HepG2 (cell line): ENCODE results near the gene GIPC1. TPM values are rescaled to one million over a fixed set of nuclear protein-coding genes. Genes with fewer than 3 reads are reported as not detected.
A peak's percentile ranks its signal among the peaks of the same experiment; 100 is the strongest.

Experiments
- AGO1 ChIP-seq: fragments of 200-400 bp; formaldehyde crosslinking; IDR thresholded peaks from 2 replicates; pipeline ENCODE4 v1.6.1; 2017; ENCODE audit warnings: mild to moderate bottlenecking, low read depth, low read length, moderate library complexity; ENCODE audit not compliant: poor library complexity, severe bottlenecking
- FOSL2 ChIP-seq: sonication (generic); formaldehyde crosslinking; IDR thresholded peaks from 2 replicates; pipeline ENCODE4 v1.4.0; 2020; ENCODE audit warnings: missing genetic modification reagents
- HCFC1 ChIP-seq: fragments of 150-350 bp; IDR thresholded peaks from 2 replicates; pipeline ENCODE4 v1.6.1; 2014; ENCODE audit warnings: low read depth, low read length
- IKZF4 ChIP-seq: sonication (generic); formaldehyde crosslinking; IDR thresholded peaks from 2 replicates; pipeline ENCODE4 v1.5.1; 2020; ENCODE audit warnings: borderline replicate concordance, mild to moderate bottlenecking, low read depth, missing genetic modification reagents; ENCODE audit errors: not compliant biosample characterization
- ISL2 ChIP-seq: sonication (generic); formaldehyde crosslinking; IDR thresholded peaks from 2 replicates; pipeline ENCODE4 v1.5.0; 2020; ENCODE audit warnings: missing genetic modification reagents
- PRPF4 ChIP-seq: fragments of 200-400 bp; formaldehyde crosslinking; IDR thresholded peaks from 2 replicates; pipeline ENCODE4 v1.6.1; 2016; ENCODE audit warnings: low read length, low read depth; ENCODE audit not compliant: poor library complexity, severe bottlenecking
- SMAD9 ChIP-seq: sonication (generic); formaldehyde crosslinking; IDR thresholded peaks from 2 replicates; pipeline ENCODE4 v1.5.1; 2020; ENCODE audit warnings: mild to moderate bottlenecking, missing genetic modification reagents
- TCF7L2 ChIP-seq: IDR thresholded peaks from 2 replicates; pipeline ENCODE4 v1.6.1; 2011; ENCODE audit warnings: mild to moderate bottlenecking, low read depth, low read length, moderate library complexity
- XBP1 ChIP-seq: sonication (generic); formaldehyde crosslinking; IDR thresholded peaks from 2 replicates; pipeline ENCODE4 v1.5.0; 2020; ENCODE audit warnings: missing genetic modification reagents
- ZFP41 ChIP-seq: sonication (generic); formaldehyde crosslinking; IDR thresholded peaks from 2 replicates; pipeline ENCODE4 v1.4.0; 2020; ENCODE audit warnings: mild to moderate bottlenecking, missing genetic modification reagents, borderline replicate concordance
- ZFP62 ChIP-seq: sonication (generic); formaldehyde crosslinking; IDR thresholded peaks from 2 replicates; pipeline ENCODE4 v1.4.0; 2020; ENCODE audit warnings: missing genetic modification reagents
- ZNF329 ChIP-seq: sonication (generic); formaldehyde crosslinking; IDR thresholded peaks from 2 replicates; pipeline ENCODE4 v1.9.0; 2021; ENCODE audit warnings: low read depth, mild to moderate bottlenecking, missing genetic modification reagents
- ZNF430 ChIP-seq: sonication (generic); formaldehyde crosslinking; IDR thresholded peaks from 2 replicates; pipeline ENCODE4 v1.9.0; 2021; ENCODE audit warnings: mild to moderate bottlenecking, missing genetic modification reagents
- ZNF501 ChIP-seq: sonication (generic); formaldehyde crosslinking; IDR thresholded peaks from 2 replicates; pipeline ENCODE4 v1.5.1; 2020; ENCODE audit warnings: mild to moderate bottlenecking, moderate library complexity, missing genetic modification reagents
- ZNF577 ChIP-seq: sonication (generic); formaldehyde crosslinking; IDR thresholded peaks from 2 replicates; pipeline ENCODE4 v1.4.0; 2020; ENCODE audit warnings: mild to moderate bottlenecking, low read depth, missing genetic modification reagents, borderline replicate concordance
- ZNF878 ChIP-seq: sonication (generic); formaldehyde crosslinking; IDR thresholded peaks from 2 replicates; pipeline ENCODE4 v1.8.1; 2023; ENCODE audit warnings: mild to moderate bottlenecking, missing genetic modification reagents, moderate library complexity
- polyA plus RNA-seq, 8 experiments: library from polyadenylated mRNA; depleted of rRNA in 3 of 8; stranded (reverse) in 7 of 8; unstranded in 1 of 8; fragments of >200 nt; fragmentation: Illumina TruSeq in 4 of 8; extraction: Trizol in 4 of 8; gene quantifications; 2 replicates each; pipeline versions ENCODE4 v1.2.1 to v1.2.3, GENCODE V29; 2011 to 2016; ENCODE audit warnings: low read depth in 4 of 8, missing spikeins in 1 of 8, mixed read lengths in 1 of 8; ENCODE audit not compliant: insufficient read depth in 1 of 8
- total RNA-seq, 5 experiments: library from RNA; depleted of rRNA; stranded (reverse); fragments of >200 nt; fragmentation: Illumina TruSeq; extraction: Trizol; gene quantifications; 2 replicates each; pipeline ENCODE4 v1.2.3, GENCODE V29; 2016; ENCODE audit warnings: low read depth in 1 of 5
- TF ChIP-seq, protein P1 (sequence below): sonication (generic); formaldehyde crosslinking; IDR thresholded peaks from 2 replicates; pipeline ENCODE4 v1.4.0; 2020; ENCODE audit warnings: missing genetic modification reagents
- TF ChIP-seq, protein P2 (sequence below): sonication (generic); formaldehyde crosslinking; IDR thresholded peaks from 2 replicates; pipeline ENCODE4 v1.4.0; 2020; ENCODE audit warnings: low read depth, missing genetic modification reagents
- TF ChIP-seq, protein P3 (sequence below): sonication (generic); formaldehyde crosslinking; IDR thresholded peaks from 2 replicates; pipeline ENCODE4 v1.8.0; 2022; ENCODE audit warnings: mild to moderate bottlenecking, missing genetic modification reagents, moderate library complexity
- TF ChIP-seq, protein P4 (sequence below): IDR thresholded peaks from 2 replicates; pipeline ENCODE4 v1.6.1; 2012; ENCODE audit warnings: inconsistent platforms
- TF ChIP-seq, protein P5 (sequence below): sonication (generic); formaldehyde crosslinking; IDR thresholded peaks from 2 replicates; pipeline ENCODE4 v1.5.0; 2020; ENCODE audit warnings: missing genetic modification reagents

GIPC1 gene
- total and polyA plus RNA-seq, 2 of the 13 experiments (the other 11 are each of a cell fraction or from before 2014, with no cell fraction given) = 27.1 to 48.1 TPM

DNA sequence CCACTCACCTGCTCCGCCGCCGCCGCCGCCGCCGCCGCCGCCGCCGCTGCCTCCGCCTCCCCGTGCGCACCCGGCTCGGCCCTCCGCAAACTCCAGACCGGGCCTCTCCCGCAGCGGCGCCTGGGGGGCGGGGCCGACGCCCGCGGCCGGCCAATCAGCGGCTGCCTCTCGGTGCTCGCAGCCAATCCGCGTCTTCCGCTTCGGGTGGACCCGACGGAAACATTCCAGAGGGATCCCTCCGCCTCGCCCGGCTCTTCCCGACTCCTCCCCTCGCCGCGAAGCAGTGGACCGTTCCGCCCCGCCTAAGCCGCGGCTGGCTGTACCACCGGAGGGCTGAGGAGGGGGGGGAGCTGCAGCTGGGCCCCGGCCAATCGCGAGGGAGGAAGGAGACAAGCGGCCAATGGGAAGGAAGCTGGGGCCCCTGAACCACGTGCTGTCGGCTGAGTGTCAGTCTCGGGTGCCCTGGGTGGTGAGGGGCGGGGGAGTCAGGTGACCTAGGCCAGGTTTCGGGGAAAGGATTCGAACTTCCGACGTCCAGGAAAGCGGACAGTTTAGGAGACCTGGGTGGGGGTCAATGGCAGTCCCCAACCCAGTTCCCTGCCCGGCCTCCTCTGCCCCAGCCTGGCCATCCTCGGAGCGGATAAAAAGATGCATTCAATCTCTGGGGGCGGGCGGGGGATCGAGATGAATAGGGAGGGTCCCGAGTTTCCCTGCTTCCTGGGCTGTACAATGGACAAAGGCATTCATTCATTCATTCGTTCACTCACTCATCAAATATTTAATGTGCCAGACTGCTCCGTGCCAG, at the start of gene GIPC1 (continued):
- TF ChIP-seq, protein P1, sequence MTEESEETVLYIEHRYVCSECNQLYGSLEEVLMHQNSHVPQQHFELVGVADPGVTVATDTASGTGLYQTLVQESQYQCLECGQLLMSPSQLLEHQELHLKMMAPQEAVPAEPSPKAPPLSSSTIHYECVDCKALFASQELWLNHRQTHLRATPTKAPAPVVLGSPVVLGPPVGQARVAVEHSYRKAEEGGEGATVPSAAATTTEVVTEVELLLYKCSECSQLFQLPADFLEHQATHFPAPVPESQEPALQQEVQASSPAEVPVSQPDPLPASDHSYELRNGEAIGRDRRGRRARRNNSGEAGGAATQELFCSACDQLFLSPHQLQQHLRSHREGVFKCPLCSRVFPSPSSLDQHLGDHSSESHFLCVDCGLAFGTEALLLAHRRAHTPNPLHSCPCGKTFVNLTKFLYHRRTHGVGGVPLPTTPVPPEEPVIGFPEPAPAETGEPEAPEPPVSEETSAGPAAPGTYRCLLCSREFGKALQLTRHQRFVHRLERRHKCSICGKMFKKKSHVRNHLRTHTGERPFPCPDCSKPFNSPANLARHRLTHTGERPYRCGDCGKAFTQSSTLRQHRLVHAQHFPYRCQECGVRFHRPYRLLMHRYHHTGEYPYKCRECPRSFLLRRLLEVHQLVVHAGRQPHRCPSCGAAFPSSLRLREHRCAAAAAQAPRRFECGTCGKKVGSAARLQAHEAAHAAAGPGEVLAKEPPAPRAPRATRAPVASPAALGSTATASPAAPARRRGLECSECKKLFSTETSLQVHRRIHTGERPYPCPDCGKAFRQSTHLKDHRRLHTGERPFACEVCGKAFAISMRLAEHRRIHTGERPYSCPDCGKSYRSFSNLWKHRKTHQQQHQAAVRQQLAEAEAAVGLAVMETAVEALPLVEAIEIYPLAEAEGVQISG = peak; percentile 63
- no peak for TF ChIP-seq AGO1
- no peak; the same call in 1 of the 2 replicates for TF ChIP-seq ZFP62 (CRISPR knock-in tag)
- TF ChIP-seq SMAD9 (CRISPR knock-in tag) = no peak
- no peak for TF ChIP-seq ZFP41
- TF ChIP-seq FOSL2 (CRISPR knock-in tag) = peak; percentile 56
- TF ChIP-seq, protein P2, sequence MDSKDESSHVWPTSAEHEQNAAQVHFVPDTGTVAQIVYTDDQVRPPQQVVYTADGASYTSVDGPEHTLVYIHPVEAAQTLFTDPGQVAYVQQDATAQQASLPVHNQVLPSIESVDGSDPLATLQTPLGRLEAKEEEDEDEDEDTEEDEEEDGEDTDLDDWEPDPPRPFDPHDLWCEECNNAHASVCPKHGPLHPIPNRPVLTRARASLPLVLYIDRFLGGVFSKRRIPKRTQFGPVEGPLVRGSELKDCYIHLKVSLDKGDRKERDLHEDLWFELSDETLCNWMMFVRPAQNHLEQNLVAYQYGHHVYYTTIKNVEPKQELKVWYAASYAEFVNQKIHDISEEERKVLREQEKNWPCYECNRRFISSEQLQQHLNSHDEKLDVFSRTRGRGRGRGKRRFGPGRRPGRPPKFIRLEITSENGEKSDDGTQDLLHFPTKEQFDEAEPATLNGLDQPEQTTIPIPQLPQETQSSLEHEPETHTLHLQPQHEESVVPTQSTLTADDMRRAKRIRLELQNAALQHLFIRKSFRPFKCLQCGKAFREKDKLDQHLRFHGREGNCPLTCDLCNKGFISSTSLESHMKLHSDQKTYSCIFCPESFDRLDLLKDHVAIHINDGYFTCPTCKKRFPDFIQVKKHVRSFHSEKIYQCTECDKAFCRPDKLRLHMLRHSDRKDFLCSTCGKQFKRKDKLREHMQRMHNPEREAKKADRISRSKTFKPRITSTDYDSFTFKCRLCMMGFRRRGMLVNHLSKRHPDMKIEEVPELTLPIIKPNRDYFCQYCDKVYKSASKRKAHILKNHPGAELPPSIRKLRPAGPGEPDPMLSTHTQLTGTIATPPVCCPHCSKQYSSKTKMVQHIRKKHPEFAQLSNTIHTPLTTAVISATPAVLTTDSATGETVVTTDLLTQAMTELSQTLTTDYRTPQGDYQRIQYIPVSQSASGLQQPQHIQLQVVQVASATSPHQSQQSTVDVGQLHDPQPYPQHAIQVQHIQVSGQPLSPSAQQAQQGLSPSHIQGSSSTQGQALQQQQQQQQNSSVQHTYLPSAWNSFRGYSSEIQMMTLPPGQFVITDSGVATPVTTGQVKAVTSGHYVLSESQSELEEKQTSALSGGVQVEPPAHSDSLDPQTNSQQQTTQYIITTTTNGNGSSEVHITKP (CRISPR knock-in tag) = peak; percentile 100
- TF ChIP-seq HCFC1 = no peak
- no peak for TF ChIP-seq ZNF577 (CRISPR knock-in tag)
- TF ChIP-seq, protein P3, sequence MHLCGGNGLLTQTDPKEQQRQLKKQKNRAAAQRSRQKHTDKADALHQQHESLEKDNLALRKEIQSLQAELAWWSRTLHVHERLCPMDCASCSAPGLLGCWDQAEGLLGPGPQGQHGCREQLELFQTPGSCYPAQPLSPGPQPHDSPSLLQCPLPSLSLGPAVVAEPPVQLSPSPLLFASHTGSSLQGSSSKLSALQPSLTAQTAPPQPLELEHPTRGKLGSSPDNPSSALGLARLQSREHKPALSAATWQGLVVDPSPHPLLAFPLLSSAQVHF (CRISPR knock-in tag) = 0 out of 2 replicates have a peak, but pooled peaks have one; percentile 49
- no peak for TF ChIP-seq PRPF4
- TF ChIP-seq ZNF501 (CRISPR knock-in tag) = no peak; the same call in 1 of the 2 replicates
- TF ChIP-seq, protein P4, sequence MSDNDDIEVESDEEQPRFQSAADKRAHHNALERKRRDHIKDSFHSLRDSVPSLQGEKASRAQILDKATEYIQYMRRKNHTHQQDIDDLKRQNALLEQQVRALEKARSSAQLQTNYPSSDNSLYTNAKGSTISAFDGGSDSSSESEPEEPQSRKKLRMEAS = peak; percentile 94
- TF ChIP-seq XBP1 (CRISPR knock-in tag) = no peak
- TF ChIP-seq ISL2 = peak; percentile 73
- TF ChIP-seq ZNF329 (CRISPR knock-in tag) = no peak
- TF ChIP-seq ZNF430 (CRISPR knock-in tag) = peak; percentile 63; the same call in 1 of the 2 replicates
- TF ChIP-seq IKZF4 = peak; percentile 57
- no peak for TF ChIP-seq TCF7L2
- no peak for TF ChIP-seq ZNF878 (CRISPR knock-in tag)
- TF ChIP-seq, protein P5, sequence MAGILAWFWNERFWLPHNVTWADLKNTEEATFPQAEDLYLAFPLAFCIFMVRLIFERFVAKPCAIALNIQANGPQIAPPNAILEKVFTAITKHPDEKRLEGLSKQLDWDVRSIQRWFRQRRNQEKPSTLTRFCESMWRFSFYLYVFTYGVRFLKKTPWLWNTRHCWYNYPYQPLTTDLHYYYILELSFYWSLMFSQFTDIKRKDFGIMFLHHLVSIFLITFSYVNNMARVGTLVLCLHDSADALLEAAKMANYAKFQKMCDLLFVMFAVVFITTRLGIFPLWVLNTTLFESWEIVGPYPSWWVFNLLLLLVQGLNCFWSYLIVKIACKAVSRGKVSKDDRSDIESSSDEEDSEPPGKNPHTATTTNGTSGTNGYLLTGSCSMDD = no peak
